Measurements from ENCODE around the gene HOXC10. TPM values are rescaled to one million over a fixed set of nuclear protein-coding genes. Genes with fewer than 3 reads are reported as not detected.

Gene HOXC10
- total and polyA plus RNA-seq, 2 of the 8 experiments (the other 6 are each of a cell fraction or from before 2014, with no cell fraction given), result not detected

DNA sequence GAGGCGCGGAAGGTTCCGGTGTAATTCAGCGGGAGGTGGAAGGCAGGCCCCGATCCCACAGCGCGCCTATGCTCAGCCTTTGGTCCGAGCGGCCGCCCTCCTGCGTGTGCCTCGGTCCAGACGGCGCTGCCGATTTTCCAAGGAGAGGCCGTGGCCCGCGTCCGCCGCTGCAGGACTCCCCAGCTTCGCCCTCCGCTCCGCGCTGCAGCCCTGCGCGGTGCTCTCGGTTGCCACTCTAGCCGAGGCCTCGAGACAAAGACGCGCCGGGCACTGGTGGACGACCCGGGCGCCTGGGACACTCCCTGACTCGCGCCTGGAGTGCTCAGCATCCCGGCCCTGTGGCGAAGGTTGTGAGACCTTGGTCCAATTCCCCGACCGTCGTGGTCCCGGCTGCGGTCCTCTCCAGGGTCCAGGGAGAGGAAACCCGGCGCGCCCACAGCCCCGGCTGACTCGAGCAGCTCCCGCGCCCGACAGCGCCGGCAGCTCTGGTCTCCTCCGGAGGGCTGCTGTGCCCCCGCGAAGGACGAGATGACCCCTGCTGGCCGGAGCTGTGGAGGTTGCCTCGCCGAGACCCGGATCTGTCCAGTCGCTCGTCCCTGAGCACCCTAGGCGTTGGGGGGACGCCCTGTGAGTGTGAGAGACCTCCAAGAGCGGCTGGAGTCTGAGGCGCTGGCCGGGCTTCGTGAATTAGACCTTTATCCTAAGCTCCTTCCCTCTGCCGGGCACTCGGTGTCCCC is 23.8 kb upstream of the HOXC10 start (continued):
- TF ChIP-seq CBX8 (IDR thresholded peaks at IDR 0.05; ENCODE audit: borderline replicate concordance, low read depth, low read length), result peak; percentile 29; the same call in 1 of the 2 replicates
